ENCODE results near the gene LYSET.
"Not testable (repeated sequence)": the region's sequence is repeated elsewhere in the genome, so short reads cannot be mapped to it uniquely, and the experiment has no call there.

Gene LYSET

DNA sequence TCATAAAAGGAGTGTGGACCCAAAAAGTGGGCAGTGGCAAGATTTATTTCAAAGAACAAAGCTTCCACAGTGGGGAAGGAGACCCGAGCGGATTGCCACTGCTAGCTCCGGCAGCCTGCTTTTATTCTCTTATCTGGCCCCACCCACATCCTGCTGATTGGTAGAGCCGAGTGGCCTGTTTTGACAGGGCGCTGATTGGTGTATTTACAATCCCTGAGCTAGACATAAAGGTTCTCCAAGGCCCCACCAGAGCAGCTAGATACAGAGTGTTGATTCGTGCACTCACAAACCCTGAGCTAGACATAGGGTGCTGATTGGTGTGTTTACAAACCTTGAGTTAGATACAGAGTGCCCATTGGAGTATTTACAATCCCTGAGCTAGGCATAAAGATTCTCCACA is 15.5 kb upstream of the LYSET start:
- DNase-seq = not testable (repeated sequence)

- DNase-seq = not testable (repeated sequence)
Measured at GRCh38 chr14:93170141-93170540, 15.0 kb upstream of the LYSET start.

GRCh38 chr14:93171376-93171775 is 13.7 kb upstream of the LYSET start:
- no peak for DNase-seq

GRCh38 chr14:93173943-93174395 is 11.1 kb upstream of the LYSET start:
- DNase-seq = no peak

DNA sequence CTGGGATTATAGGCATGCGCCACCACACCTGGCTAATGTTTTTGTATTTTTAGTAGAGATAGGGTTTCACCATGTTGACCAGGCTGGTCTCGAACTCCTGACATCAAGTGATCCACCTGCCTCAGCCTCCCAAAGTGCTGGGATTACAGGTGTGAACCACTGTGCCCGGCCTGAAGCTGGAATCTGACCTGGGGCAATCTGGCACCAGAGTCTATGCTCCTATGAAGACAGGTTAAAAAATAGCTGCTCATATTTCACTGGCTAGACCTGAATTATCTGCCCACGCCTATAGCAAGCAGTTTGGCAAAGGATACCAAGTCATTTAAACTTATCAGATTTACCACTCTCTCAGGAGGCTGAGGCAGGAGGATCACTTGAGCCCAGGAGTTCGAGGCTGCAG is 10.4 kb upstream of the LYSET start:
- DNase-seq = not testable (repeated sequence)

- DNase-seq = no peak
Measured at GRCh38 chr14:93175492-93175891, 9.6 kb upstream of the LYSET start.

- DNase-seq = no peak
Measured at GRCh38 chr14:93183596-93184317, 1.4 kb upstream of the LYSET start.

DNA sequence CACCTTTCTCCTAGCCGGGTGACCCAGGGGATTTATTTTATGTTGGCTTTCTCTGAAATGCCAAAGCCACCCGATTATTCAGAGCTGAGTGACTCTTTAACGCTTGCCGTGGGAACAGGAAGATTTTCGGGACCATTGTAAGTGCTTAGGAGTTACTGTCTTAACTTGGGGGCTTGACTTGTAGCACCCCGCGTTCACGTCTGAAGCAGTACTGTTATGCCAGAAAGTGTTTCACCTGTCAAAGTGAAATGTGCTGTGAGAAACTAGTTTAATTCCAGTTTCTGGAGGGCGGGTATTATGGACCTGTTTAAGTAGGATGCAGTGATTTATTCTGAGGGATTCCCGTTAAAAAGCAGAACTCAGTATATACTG is 218 bp downstream of the LYSET start:
- DNase-seq = no peak

- DNase-seq = no peak
Measured at GRCh38 chr14:93186466-93186865, 1.3 kb downstream of the LYSET start.

GRCh38 chr14:93186956-93187355 is 1.8 kb downstream of the LYSET start:
- DNase-seq = no peak

- no peak for DNase-seq
Measured at GRCh38 chr14:93195316-93195999, 10.3 kb downstream of the LYSET start.

- DNase-seq = no peak
Measured at GRCh38 chr14:93199031-93199430, 13.9 kb downstream of the LYSET start.

GRCh38 chr14:93200553-93200952 is 15.4 kb downstream of the LYSET start:
- DNase-seq = no peak

DNA sequence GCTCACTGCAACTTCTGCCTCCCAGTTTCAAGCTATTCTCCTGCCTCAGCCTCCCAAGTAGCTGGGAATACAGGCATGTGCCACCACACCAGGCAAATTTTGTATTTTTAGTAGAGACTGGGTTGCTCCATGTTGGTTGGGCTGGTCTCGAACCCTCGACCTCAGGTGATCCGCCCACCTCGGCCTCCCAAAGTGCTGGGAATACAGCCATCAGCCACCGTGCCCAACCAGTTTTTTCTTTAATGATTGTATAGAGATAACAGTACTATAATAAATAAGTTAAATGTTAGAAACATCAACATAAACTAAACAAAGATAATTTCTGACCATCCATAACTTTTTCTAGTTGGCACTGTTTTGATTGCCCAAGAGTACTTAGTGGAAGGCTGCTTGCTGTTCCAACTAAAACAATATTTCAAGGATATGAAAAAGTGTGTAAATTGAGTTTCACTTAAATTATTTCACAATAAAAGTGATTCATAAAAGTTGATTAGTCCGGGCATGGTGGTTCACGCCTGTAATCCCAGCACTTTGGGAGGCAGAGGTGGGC is 16.1 kb downstream of the LYSET start:
- DNase-seq = no peak

- DNase-seq = peak; percentile 96
Measured at GRCh38 chr14:93206793-93207467, 21.8 kb downstream of the LYSET start, which contains the start of the genes GON7 and UBR7. GON7 (minus strand) TSS chr14:93207065; CDS start chr14:93207037, 28 bp downstream. UBR7 (plus strand) TSS chr14:93207256; CDS start chr14:93207292, 36 bp downstream.

- DNase-seq = peak; percentile 51
Measured at GRCh38 chr14:93207468-93208308, 22.6 kb downstream of the LYSET start.

- DNase-seq = no peak
Measured at GRCh38 chr14:93212432-93212831, 27.3 kb downstream of the LYSET start.

DNA sequence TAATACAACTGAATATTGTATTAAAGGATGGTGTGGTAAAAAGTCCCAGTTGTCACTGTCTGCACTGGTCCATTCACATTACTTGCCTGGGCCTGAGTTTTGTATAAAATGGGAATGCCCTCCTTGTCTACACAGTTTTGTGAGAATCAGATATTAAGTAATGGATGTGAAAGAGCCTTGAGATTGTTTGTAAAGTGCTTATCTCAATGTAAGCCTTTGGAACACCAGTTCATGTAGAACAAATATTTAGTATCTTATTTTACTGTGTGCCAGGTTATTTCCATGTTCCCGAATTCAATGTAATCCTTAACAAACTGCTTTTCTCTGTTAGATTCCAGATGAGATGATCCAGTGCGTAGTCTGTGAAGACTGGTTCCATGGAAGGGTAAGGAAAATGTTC is 29.5 kb downstream of the LYSET start:
- DNase-seq = no peak

GRCh38 chr14:93219103-93219726 is 34.1 kb downstream of the LYSET start:
- DNase-seq = peak; percentile 42

- DNase-seq = no peak
Measured at GRCh38 chr14:93220509-93220908, 35.4 kb downstream of the LYSET start.

GRCh38 chr14:93223565-93223964 is 38.4 kb downstream of the LYSET start:
- no peak for DNase-seq

DNA sequence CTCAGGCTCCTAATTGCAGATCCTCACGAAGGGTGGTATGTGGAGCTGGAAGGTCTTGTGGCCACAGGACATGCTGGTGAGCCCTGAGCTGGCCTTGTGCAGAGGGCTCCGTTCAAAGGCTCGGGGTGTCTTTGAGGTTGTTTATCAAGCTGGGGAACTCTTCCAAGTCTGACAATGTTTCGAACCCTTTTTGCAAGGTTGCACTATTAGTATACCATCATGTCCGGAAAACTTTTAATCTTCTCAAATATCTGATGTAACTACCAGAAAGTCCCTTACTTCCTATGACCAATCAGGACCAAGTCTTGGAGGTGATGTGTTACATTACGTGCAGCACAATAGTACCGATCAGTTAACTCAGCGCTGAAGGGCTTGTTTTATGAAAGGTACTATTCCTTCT is 43.4 kb downstream of the LYSET start:
- DNase-seq = no peak
